Measurements from ENCODE around the gene ATRNL1. TPM values are rescaled to one million over a fixed set of nuclear protein-coding genes. Genes with fewer than 3 reads are reported as not detected.

The ATRNL1 gene
- total RNA-seq, 1 donor from 2014 or later, result 15.5 TPM

GRCh38 chr10:115657161-115657860, 564.1 kb downstream of the ATRNL1 start:
- intact Hi-C loops (cut with DNase I), result no loop called here
- Histone ChIP-seq H3K4me3 (no peak overlapping the region), H3K27me3 (no peaks in the 10 kb centered on the region), H3K9me3 (no peaks in the 10 kb centered on the region), H3K4me1 (no peaks in the 10 kb centered on the region), H3K27ac (no peak overlapping the region), H3K36me3 (no peaks in the 10 kb centered on the region)
- TF ChIP-seq POLR2AphosphoS5 (IDR thresholded peaks at IDR 0.05; ENCODE audit: insufficient read depth in 1 of 2, low read depth in 1 of 2), result no peak
- no peak for TF ChIP-seq CTCF (IDR thresholded peaks at IDR 0.05)
- DNase-seq (ENCODE audit: extremely low spot score in 2 of 2), result no peak

- H3K36me3 ChIP-seq, result no peaks in the 10 kb centered on the region
- no peak overlapping the region for H3K4me3 ChIP-seq
- H3K27me3 ChIP-seq, result no peaks in the 10 kb centered on the region
- H3K4me1 ChIP-seq, result no peaks in the 10 kb centered on the region
- no peak for DNase-seq (ENCODE audit: extremely low spot score in 2 of 2)
- no peak for TF ChIP-seq POLR2AphosphoS5 (IDR thresholded peaks at IDR 0.05; ENCODE audit: insufficient read depth in 1 of 2, low read depth in 1 of 2)
- TF ChIP-seq POLR2A (IDR thresholded peaks at IDR 0.05), result no peak
- no peak for TF ChIP-seq CTCF (IDR thresholded peaks at IDR 0.05)
- intact Hi-C loops (cut with DNase I), result no loop called here
- no peaks in the 10 kb centered on the region for H3K9me3 ChIP-seq
- no peak overlapping the region for H3K27ac ChIP-seq
Measured at GRCh38 chr10:115659616-115660015, 566.5 kb downstream of the ATRNL1 start.

- Histone ChIP-seq H3K9me3 (no peaks in the 10 kb centered on the region), H3K27me3 (no peaks in the 10 kb centered on the region), H3K4me3 (no peak overlapping the region), H3K36me3 (no peaks in the 10 kb centered on the region), H3K4me1 (no peaks in the 10 kb centered on the region), H3K27ac (no peak overlapping the region)
- DNase-seq (ENCODE audit: extremely low spot score in 2 of 2), result no peak
- TF ChIP-seq POLR2A (IDR thresholded peaks at IDR 0.05) (no peak), POLR2AphosphoS5 (IDR thresholded peaks at IDR 0.05; ENCODE audit: insufficient read depth in 1 of 2, low read depth in 1 of 2) (no peak), CTCF (IDR thresholded peaks at IDR 0.05) (no peak)
- intact Hi-C loops (cut with DNase I), result no loop called here
Measured at GRCh38 chr10:115660391-115660790, 567.2 kb downstream of the ATRNL1 start.

- intact Hi-C loops (cut with DNase I), result no loop called here
- H3K4me3 ChIP-seq, result no peak overlapping the region
- no peak for TF ChIP-seq CTCF (IDR thresholded peaks at IDR 0.05)
- TF ChIP-seq POLR2AphosphoS5 (IDR thresholded peaks at IDR 0.05; ENCODE audit: insufficient read depth in 1 of 2, low read depth in 1 of 2), result no peak
- TF ChIP-seq POLR2A (IDR thresholded peaks at IDR 0.05), result no peak
- no peak for DNase-seq (ENCODE audit: extremely low spot score in 2 of 2)
- no peak overlapping the region for H3K27ac ChIP-seq
- no peaks in the 10 kb centered on the region for H3K9me3 ChIP-seq
- no peaks in the 10 kb centered on the region for H3K4me1 ChIP-seq
- no peaks in the 10 kb centered on the region for H3K27me3 ChIP-seq
- no peaks in the 10 kb centered on the region for H3K36me3 ChIP-seq
Measured at GRCh38 chr10:115662422-115662821, 569.3 kb downstream of the ATRNL1 start.

GRCh38 chr10:115665549-115665948, 572.4 kb downstream of the ATRNL1 start:
- TF ChIP-seq CTCF (IDR thresholded peaks at IDR 0.05), result no peak
- no peak for TF ChIP-seq POLR2A (IDR thresholded peaks at IDR 0.05)
- TF ChIP-seq POLR2AphosphoS5 (IDR thresholded peaks at IDR 0.05; ENCODE audit: insufficient read depth in 1 of 2, low read depth in 1 of 2), result no peak
- Histone ChIP-seq H3K36me3 (no peaks in the 10 kb centered on the region), H3K4me1 (no peaks in the 10 kb centered on the region), H3K27ac (no peak overlapping the region), H3K4me3 (no peak overlapping the region), H3K9me3 (no peaks in the 10 kb centered on the region), H3K27me3 (no peaks in the 10 kb centered on the region)
- intact Hi-C loops (cut with DNase I), result no loop called here
- DNase-seq (ENCODE audit: extremely low spot score in 2 of 2), result no peak
